ENCODE results near the gene KCNQ2. TPM values are rescaled to one million over a fixed set of nuclear protein-coding genes. Genes with fewer than 3 reads are reported as not detected.

Gene KCNQ2
- total RNA-seq, 1 donor from 2014 or later = not detected

- no peak for DNase-seq (ENCODE audit: low spot score)
Measured at GRCh38 chr20:63369724-63370617, 102.5 kb downstream of the KCNQ2 start.

- DNase-seq (ENCODE audit: low spot score) = no peak
Measured at GRCh38 chr20:63369024-63369530, 103.4 kb downstream of the KCNQ2 start.

- DNase-seq (ENCODE audit: low spot score) = no peak
Measured at GRCh38 chr20:63368151-63368550, 104.3 kb downstream of the KCNQ2 start.

- no peak for DNase-seq (ENCODE audit: low spot score)
Measured at GRCh38 chr20:63367446-63368055, 104.9 kb downstream of the KCNQ2 start.

- DNase-seq (ENCODE audit: low spot score) = no peak
Measured at GRCh38 chr20:63366390-63367365, 105.8 kb downstream of the KCNQ2 start.

- no peak for DNase-seq (ENCODE audit: low spot score)
Measured at GRCh38 chr20:63365601-63366389, 106.7 kb downstream of the KCNQ2 start.

- no peak for DNase-seq (ENCODE audit: low spot score)
Measured at GRCh38 chr20:63364801-63365585, 107.5 kb downstream of the KCNQ2 start.

GRCh38 chr20:63363981-63364561 is 108.4 kb downstream of the KCNQ2 start:
- DNase-seq (ENCODE audit: low spot score) = no peak

GRCh38 chr20:63363013-63363957 is 109.2 kb downstream of the KCNQ2 start:
- DNase-seq (ENCODE audit: low spot score) = no peak

- DNase-seq (ENCODE audit: low spot score) = no peak
Measured at GRCh38 chr20:63362436-63363009, 109.9 kb downstream of the KCNQ2 start.

GRCh38 chr20:63361519-63362435 is 110.7 kb downstream of the KCNQ2 start:
- DNase-seq (ENCODE audit: low spot score) = no peak

GRCh38 chr20:63360850-63361518 is 111.5 kb downstream of the KCNQ2 start, which contains the start of gene CHRNA4:
CHRNA4 (minus strand) TSS chr20:63361349; CDS start chr20:63361165, 184 bp downstream.
- no peak for DNase-seq (ENCODE audit: low spot score)

GRCh38 chr20:63359937-63360849 is 112.3 kb downstream of the KCNQ2 start:
- no peak for DNase-seq (ENCODE audit: low spot score)

GRCh38 chr20:63359164-63359934 is 113.1 kb downstream of the KCNQ2 start:
- no peak for DNase-seq (ENCODE audit: low spot score)
